Measurements from ENCODE around the gene ALG14. TPM values are rescaled to one million over a fixed set of nuclear protein-coding genes. Genes with fewer than 3 reads are reported as not detected.

ALG14 gene
- polyA plus RNA-seq, 1 donor from 2014 or later: 2.6 TPM

GRCh38 chr1:95042286-95042685, 30.5 kb downstream of the ALG14 start:
- Histone ChIP-seq H3K9me2 (ENCODE audit: insufficient read depth, low read length) (no peaks in the 10 kb centered on the region), H3K27me3 (ENCODE audit: insufficient read depth, low read depth, low read length) (no peaks in the 10 kb centered on the region), H4K20me1 (ENCODE audit: insufficient read depth) (no peaks in the 10 kb centered on the region), H2AFZ (ENCODE audit: low read depth, low read length) (no peak overlapping the region), H3K9me3 (ENCODE audit: low read length) (no peaks in the 10 kb centered on the region), H3K4me3 (ENCODE audit: low read length) (no peak overlapping the region), H3F3A (ENCODE audit: insufficient read depth, low read length, poor library complexity, severe bottlenecking) (no peaks in the 10 kb centered on the region), H3K79me2 (replicated peaks; ENCODE audit: insufficient read depth, low read length) (no peaks in the 10 kb centered on the region), H3K27ac (ENCODE audit: low read length) (no peak overlapping the region), H3K36me3 (ENCODE audit: insufficient read depth, low read length) (no peaks in the 10 kb centered on the region), H3K9ac (ENCODE audit: low read length) (no peak overlapping the region), H3K4me2 (ENCODE audit: low read length) (no peak overlapping the region)
- TF ChIP-seq TAF1 (IDR thresholded peaks at IDR 0.05; ENCODE audit: low read depth) (no peak), MXI1 (conservative IDR thresholded peaks at IDR 0.05; ENCODE audit: poor library complexity, severe bottlenecking) (no peak), EP300 (conservative IDR thresholded peaks at IDR 0.05; ENCODE audit: poor library complexity, severe bottlenecking) (no peak), SMC3 (conservative IDR thresholded peaks at IDR 0.05; ENCODE audit: poor library complexity) (no peak), POLR2AphosphoS5 (IDR thresholded peaks at IDR 0.05) (no peak), RAD21 (conservative IDR thresholded peaks at IDR 0.05) (no peak)
- TF ChIP-seq, protein P1, sequence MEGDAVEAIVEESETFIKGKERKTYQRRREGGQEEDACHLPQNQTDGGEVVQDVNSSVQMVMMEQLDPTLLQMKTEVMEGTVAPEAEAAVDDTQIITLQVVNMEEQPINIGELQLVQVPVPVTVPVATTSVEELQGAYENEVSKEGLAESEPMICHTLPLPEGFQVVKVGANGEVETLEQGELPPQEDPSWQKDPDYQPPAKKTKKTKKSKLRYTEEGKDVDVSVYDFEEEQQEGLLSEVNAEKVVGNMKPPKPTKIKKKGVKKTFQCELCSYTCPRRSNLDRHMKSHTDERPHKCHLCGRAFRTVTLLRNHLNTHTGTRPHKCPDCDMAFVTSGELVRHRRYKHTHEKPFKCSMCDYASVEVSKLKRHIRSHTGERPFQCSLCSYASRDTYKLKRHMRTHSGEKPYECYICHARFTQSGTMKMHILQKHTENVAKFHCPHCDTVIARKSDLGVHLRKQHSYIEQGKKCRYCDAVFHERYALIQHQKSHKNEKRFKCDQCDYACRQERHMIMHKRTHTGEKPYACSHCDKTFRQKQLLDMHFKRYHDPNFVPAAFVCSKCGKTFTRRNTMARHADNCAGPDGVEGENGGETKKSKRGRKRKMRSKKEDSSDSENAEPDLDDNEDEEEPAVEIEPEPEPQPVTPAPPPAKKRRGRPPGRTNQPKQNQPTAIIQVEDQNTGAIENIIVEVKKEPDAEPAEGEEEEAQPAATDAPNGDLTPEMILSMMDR (IDR thresholded peaks at IDR 0.05; ENCODE audit: poor library complexity, severe bottlenecking): no peak

DNA sequence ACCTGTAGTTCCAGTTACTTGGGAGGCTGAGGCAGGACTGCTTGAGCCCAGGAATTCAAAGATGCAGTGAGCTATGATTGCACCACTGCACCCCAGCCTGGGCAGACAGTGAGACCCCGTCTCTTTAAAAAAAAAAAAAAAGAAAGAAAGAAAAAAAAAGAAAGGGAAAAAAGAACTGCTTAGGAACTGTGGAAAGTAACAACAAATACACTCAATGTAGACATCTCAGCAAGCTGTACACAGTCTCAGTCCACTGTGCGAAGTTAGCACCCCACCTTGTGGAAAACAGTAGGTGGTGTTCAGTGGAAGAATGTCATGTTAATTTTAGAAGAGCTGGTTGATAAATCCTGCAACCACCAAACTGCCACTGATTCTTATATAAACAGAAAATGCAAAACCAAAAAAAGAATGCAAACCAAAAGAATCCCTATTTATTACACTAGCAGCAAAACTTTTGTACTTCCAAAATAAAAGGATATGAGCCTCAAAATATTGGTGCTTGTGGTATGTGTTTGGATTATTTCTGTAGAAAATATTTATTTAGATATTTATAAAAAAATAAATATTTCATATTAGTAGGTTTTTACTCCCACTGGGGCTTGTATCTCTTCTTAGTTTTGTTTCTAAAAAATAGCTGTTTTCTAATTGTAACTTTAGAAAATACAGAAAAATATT, 31.1 kb downstream of the ALG14 start:
- H2AFZ ChIP-seq (ENCODE audit: low read depth, low read length): no peak overlapping the region
- no peak overlapping the region for H3K4me3 ChIP-seq (ENCODE audit: low read length)
- H3F3A ChIP-seq (ENCODE audit: insufficient read depth, low read length, poor library complexity, severe bottlenecking): no peaks in the 10 kb centered on the region
- no peak overlapping the region for H3K4me2 ChIP-seq (ENCODE audit: low read length)
- H4K20me1 ChIP-seq (ENCODE audit: insufficient read depth): no peaks in the 10 kb centered on the region
- no peaks in the 10 kb centered on the region for H3K9me3 ChIP-seq (ENCODE audit: low read length)
- TF ChIP-seq SMC3 (conservative IDR thresholded peaks at IDR 0.05; ENCODE audit: poor library complexity) (peak; percentile 53), RAD21 (conservative IDR thresholded peaks at IDR 0.05) (peak; percentile 56), EP300 (conservative IDR thresholded peaks at IDR 0.05; ENCODE audit: poor library complexity, severe bottlenecking) (no peak)
- TF ChIP-seq, protein P1 (IDR thresholded peaks at IDR 0.05; ENCODE audit: poor library complexity, severe bottlenecking): peak; percentile 48
- no peak overlapping the region for H3K9ac ChIP-seq (ENCODE audit: low read length)
- no peaks in the 10 kb centered on the region for H3K79me2 ChIP-seq (replicated peaks; ENCODE audit: insufficient read depth, low read length)
- no peaks in the 10 kb centered on the region for H3K27me3 ChIP-seq (ENCODE audit: insufficient read depth, low read depth, low read length)
- no peaks in the 10 kb centered on the region for H3K36me3 ChIP-seq (ENCODE audit: insufficient read depth, low read length)
- no peak overlapping the region for H3K27ac ChIP-seq (ENCODE audit: low read length)
- H3K9me2 ChIP-seq (ENCODE audit: insufficient read depth, low read length): no peaks in the 10 kb centered on the region

DNA sequence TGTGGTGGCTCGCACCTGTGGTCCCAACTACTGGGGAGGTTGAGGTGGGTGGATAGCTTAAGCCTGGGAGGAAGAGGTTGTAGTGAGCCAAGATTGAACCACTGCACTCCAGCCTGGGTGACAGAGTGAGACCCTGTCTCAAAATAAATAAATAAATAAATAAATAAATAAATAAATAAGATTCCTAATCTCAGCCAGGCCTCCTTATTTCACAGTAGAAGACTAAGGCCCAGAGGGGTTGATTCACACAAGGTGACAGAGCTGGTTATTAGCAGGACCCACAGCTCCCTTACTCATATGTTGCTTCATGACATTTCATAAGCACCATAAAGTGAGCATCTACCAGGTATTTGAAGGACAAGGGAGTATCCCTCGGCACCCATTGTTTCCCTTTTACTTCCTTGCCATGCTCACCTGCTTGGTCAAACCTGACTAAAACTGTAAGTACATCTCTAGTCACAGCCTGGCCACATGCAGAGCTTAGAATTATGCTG, 32.7 kb downstream of the ALG14 start:
- no peaks in the 10 kb centered on the region for H3F3A ChIP-seq (ENCODE audit: insufficient read depth, low read length, poor library complexity, severe bottlenecking)
- H3K9ac ChIP-seq (ENCODE audit: low read length): no peak overlapping the region
- no peaks in the 10 kb centered on the region for H3K9me2 ChIP-seq (ENCODE audit: insufficient read depth, low read length)
- no peak overlapping the region for H3K4me3 ChIP-seq (ENCODE audit: low read length)
- H3K4me2 ChIP-seq (ENCODE audit: low read length): no peak overlapping the region
- H4K20me1 ChIP-seq (ENCODE audit: insufficient read depth): no peaks in the 10 kb centered on the region
- no peak overlapping the region for H2AFZ ChIP-seq (ENCODE audit: low read depth, low read length)
- H3K9me3 ChIP-seq (ENCODE audit: low read length): no peaks in the 10 kb centered on the region
- no peak overlapping the region for H3K27ac ChIP-seq (ENCODE audit: low read length)
- no peaks in the 10 kb centered on the region for H3K79me2 ChIP-seq (replicated peaks; ENCODE audit: insufficient read depth, low read length)
- no peaks in the 10 kb centered on the region for H3K36me3 ChIP-seq (ENCODE audit: insufficient read depth, low read length)
- H3K27me3 ChIP-seq (ENCODE audit: insufficient read depth, low read depth, low read length): no peaks in the 10 kb centered on the region
- TF ChIP-seq RAD21 (conservative IDR thresholded peaks at IDR 0.05) (no peak), POLR2AphosphoS5 (IDR thresholded peaks at IDR 0.05) (no peak), MXI1 (conservative IDR thresholded peaks at IDR 0.05; ENCODE audit: poor library complexity, severe bottlenecking) (no peak), EP300 (conservative IDR thresholded peaks at IDR 0.05; ENCODE audit: poor library complexity, severe bottlenecking) (no peak), SMC3 (conservative IDR thresholded peaks at IDR 0.05; ENCODE audit: poor library complexity) (no peak), TAF1 (IDR thresholded peaks at IDR 0.05; ENCODE audit: low read depth) (no peak), EZH2 (IDR thresholded peaks at IDR 0.05; ENCODE audit: borderline replicate concordance, insufficient read depth, low read length, poor library complexity, severe bottlenecking) (no peak)
- TF ChIP-seq, protein P2, sequence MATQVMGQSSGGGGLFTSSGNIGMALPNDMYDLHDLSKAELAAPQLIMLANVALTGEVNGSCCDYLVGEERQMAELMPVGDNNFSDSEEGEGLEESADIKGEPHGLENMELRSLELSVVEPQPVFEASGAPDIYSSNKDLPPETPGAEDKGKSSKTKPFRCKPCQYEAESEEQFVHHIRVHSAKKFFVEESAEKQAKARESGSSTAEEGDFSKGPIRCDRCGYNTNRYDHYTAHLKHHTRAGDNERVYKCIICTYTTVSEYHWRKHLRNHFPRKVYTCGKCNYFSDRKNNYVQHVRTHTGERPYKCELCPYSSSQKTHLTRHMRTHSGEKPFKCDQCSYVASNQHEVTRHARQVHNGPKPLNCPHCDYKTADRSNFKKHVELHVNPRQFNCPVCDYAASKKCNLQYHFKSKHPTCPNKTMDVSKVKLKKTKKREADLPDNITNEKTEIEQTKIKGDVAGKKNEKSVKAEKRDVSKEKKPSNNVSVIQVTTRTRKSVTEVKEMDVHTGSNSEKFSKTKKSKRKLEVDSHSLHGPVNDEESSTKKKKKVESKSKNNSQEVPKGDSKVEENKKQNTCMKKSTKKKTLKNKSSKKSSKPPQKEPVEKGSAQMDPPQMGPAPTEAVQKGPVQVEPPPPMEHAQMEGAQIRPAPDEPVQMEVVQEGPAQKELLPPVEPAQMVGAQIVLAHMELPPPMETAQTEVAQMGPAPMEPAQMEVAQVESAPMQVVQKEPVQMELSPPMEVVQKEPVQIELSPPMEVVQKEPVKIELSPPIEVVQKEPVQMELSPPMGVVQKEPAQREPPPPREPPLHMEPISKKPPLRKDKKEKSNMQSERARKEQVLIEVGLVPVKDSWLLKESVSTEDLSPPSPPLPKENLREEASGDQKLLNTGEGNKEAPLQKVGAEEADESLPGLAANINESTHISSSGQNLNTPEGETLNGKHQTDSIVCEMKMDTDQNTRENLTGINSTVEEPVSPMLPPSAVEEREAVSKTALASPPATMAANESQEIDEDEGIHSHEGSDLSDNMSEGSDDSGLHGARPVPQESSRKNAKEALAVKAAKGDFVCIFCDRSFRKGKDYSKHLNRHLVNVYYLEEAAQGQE (IDR thresholded peaks at IDR 0.05; ENCODE audit: borderline replicate concordance): no peak
- TF ChIP-seq, protein P1 (IDR thresholded peaks at IDR 0.05; ENCODE audit: poor library complexity, severe bottlenecking): no peak

All from neural cell (in vitro differentiated cells).